OCI-LY3 (cell line): ENCODE data around the gene PWP1.

Source experiments
- H2AFZ ChIP-seq: fragments of 200-600, 300-600 bp; shearing (Covaris generic); 2 replicates; pipeline ENCODE4 v1.6.0; 2014; ENCODE audit warnings: antibody characterized with exemption, low read depth, low read length
- H3K27ac ChIP-seq: fragments of 200-600, 300-600 bp; sonication (generic); 2 replicates; pipeline ENCODE4 v1.5.1; 2014; ENCODE audit warnings: mild to moderate bottlenecking, low read length, moderate library complexity, mixed read lengths
- H3K27me3 ChIP-seq: fragments of 200-600, 300-600 bp; sonication (generic); 2 replicates; pipeline ENCODE4 v1.6.1; 2014; ENCODE audit warnings: low read depth, low read length, mixed read lengths
- H3K36me3 ChIP-seq: fragments of 200-600, 300-600 bp; sonication (generic); replicated peaks from 2 replicates; pipeline ENCODE3; 2014; ENCODE audit warnings: low read depth, low read length, mixed read lengths
- H3K4me1 ChIP-seq: fragments of 300-600, 200-600 bp; sonication (generic); 2 replicates; pipeline ENCODE4 v1.6.1; 2014; ENCODE audit warnings: low read length, mixed read lengths
- H3K4me2 ChIP-seq: fragments of 200-600, 300-600 bp; sonication (generic); 2 replicates; pipeline ENCODE4 v1.6.1; 2014; ENCODE audit warnings: low read length, mixed read lengths
- H3K4me3 ChIP-seq: fragments of 300-600, 200-600 bp; sonication (generic); 2 replicates; pipeline ENCODE4 v1.5.1; 2014; ENCODE audit warnings: antibody characterized with exemption, mild to moderate bottlenecking, low read length, moderate library complexity
- H3K79me2 ChIP-seq: fragments of 300-600, 200-600 bp; shearing (Covaris generic); 2 replicates; pipeline ENCODE4 v1.6.1; 2014; ENCODE audit warnings: mild to moderate bottlenecking, low read length, mixed read lengths
- H3K9ac ChIP-seq: fragments of 300-600, 200-600 bp; shearing (Covaris generic); 2 replicates; pipeline ENCODE4 v1.6.0; 2014; ENCODE audit warnings: mild to moderate bottlenecking, low read length, moderate library complexity
- H3K9me3 ChIP-seq: fragments of 200-600, 300-600 bp; shearing (Covaris generic); 2 replicates; pipeline ENCODE4 v1.6.1; 2014; ENCODE audit warnings: low read length, mixed read lengths; ENCODE audit not compliant: insufficient read depth
- H4K20me1 ChIP-seq: fragments of 200-600, 300-600 bp; sonication (generic); 2 replicates; pipeline ENCODE4 v1.6.1; 2016; ENCODE audit warnings: low read length, mixed read lengths; ENCODE audit not compliant: insufficient read depth
- EZH2phosphoT487 ChIP-seq: fragments of 200-600 bp; shearing (Covaris generic); IDR thresholded peaks from 2 replicates; pipeline ENCODE4 v1.6.1; 2018; ENCODE audit warnings: antibody characterized with exemption, mixed run types, low read depth
- TF ChIP-seq, protein P1 (sequence below): fragments of 200-600, 300-600 bp; sonication (generic); IDR thresholded peaks from 2 replicates; pipeline ENCODE4 v1.5.1; 2014; ENCODE audit warnings: antibody characterized with exemption, low read length, low read depth

Gene PWP1

GRCh38 chr12:107646436-107646835 is 39.2 kb upstream of the PWP1 start:
- H3K4me3 ChIP-seq, result no peak overlapping the region
- peaks cover 13% of the 10 kb centered on the region for H3K27me3 ChIP-seq
- H3K27ac ChIP-seq, result no peak overlapping the region
- no peaks in the 10 kb centered on the region for H3K36me3 ChIP-seq
- H4K20me1 ChIP-seq, result no peaks in the 10 kb centered on the region
- no peaks in the 10 kb centered on the region for H3K79me2 ChIP-seq
- H3K9ac ChIP-seq, result no peak overlapping the region
- no peak overlapping the region for H3K4me2 ChIP-seq
- no peaks in the 10 kb centered on the region for H3K4me1 ChIP-seq
- no peak overlapping the region for H2AFZ ChIP-seq
- no peaks in the 10 kb centered on the region for H3K9me3 ChIP-seq
- TF ChIP-seq, protein P1, sequence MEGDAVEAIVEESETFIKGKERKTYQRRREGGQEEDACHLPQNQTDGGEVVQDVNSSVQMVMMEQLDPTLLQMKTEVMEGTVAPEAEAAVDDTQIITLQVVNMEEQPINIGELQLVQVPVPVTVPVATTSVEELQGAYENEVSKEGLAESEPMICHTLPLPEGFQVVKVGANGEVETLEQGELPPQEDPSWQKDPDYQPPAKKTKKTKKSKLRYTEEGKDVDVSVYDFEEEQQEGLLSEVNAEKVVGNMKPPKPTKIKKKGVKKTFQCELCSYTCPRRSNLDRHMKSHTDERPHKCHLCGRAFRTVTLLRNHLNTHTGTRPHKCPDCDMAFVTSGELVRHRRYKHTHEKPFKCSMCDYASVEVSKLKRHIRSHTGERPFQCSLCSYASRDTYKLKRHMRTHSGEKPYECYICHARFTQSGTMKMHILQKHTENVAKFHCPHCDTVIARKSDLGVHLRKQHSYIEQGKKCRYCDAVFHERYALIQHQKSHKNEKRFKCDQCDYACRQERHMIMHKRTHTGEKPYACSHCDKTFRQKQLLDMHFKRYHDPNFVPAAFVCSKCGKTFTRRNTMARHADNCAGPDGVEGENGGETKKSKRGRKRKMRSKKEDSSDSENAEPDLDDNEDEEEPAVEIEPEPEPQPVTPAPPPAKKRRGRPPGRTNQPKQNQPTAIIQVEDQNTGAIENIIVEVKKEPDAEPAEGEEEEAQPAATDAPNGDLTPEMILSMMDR, result no peak

DNA sequence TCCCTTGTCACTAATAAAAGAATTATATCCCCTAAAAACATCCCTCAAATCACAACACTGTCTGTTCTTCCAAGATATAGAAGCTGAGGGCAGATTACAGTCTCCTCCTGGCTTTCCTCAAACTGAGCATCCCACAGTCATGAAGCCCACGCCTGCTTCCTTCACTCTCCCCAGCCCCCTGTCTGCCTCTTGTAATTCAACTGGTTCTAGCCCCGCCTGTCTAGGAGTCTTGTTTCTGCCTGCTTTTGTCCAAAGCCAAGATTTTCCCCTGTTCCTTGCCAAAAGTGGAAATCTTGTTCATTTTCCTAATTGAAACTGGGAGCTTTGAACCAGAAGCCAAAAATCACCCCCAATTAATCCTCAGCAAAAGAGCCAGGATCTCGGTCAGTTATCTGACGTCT is 35.9 kb upstream of the PWP1 start:
- H3K4me3 ChIP-seq, result no peak overlapping the region
- peaks cover 10% of the 10 kb centered on the region for H3K27me3 ChIP-seq
- no peaks in the 10 kb centered on the region for H3K79me2 ChIP-seq
- no peaks in the 10 kb centered on the region for H4K20me1 ChIP-seq
- H3K27ac ChIP-seq, result no peak overlapping the region
- TF ChIP-seq, protein P1, result no peak
- TF ChIP-seq EZH2phosphoT487, result no peak
- H3K36me3 ChIP-seq, result no peaks in the 10 kb centered on the region
- H3K9ac ChIP-seq, result no peak overlapping the region
- no peaks in the 10 kb centered on the region for H3K4me1 ChIP-seq
- no peak overlapping the region for H3K4me2 ChIP-seq
- H3K9me3 ChIP-seq, result no peaks in the 10 kb centered on the region
- H2AFZ ChIP-seq, result no peak overlapping the region

- no peak overlapping the region for H3K4me2 ChIP-seq
- H3K27ac ChIP-seq, result no peak overlapping the region
- H3K27me3 ChIP-seq, result peaks cover 10% of the 10 kb centered on the region
- no peaks in the 10 kb centered on the region for H3K36me3 ChIP-seq
- H3K9me3 ChIP-seq, result no peaks in the 10 kb centered on the region
- no peak overlapping the region for H3K4me3 ChIP-seq
- no peak for TF ChIP-seq EZH2phosphoT487
- TF ChIP-seq, protein P1, result no peak
- no peak overlapping the region for H2AFZ ChIP-seq
- no peak overlapping the region for H3K9ac ChIP-seq
- H3K79me2 ChIP-seq, result no peaks in the 10 kb centered on the region
- H4K20me1 ChIP-seq, result no peaks in the 10 kb centered on the region
- H3K4me1 ChIP-seq, result no peaks in the 10 kb centered on the region
These were observed 34.6 kb upstream of the PWP1 start for GRCh38 chr12:107650977-107651376.

GRCh38 chr12:107651571-107652449 is 33.8 kb upstream of the PWP1 start:
- no peak for TF ChIP-seq EZH2phosphoT487
- TF ChIP-seq, protein P1, result no peak
- Histone ChIP-seq H3K4me3 (no peak overlapping the region), H3K79me2 (no peaks in the 10 kb centered on the region), H3K4me1 (no peaks in the 10 kb centered on the region), H3K36me3 (no peaks in the 10 kb centered on the region), H3K4me2 (no peak overlapping the region), H3K9ac (no peak overlapping the region), H3K27ac (no peak overlapping the region), H3K9me3 (no peaks in the 10 kb centered on the region), H2AFZ (no peak overlapping the region), H3K27me3 (peaks cover 10% of the 10 kb centered on the region), H4K20me1 (no peaks in the 10 kb centered on the region)
